WTC11 (cell line): Measurements from ENCODE around the gene IRS1. TPM values are rescaled to one million over a fixed set of nuclear protein-coding genes. Genes with fewer than 3 reads are reported as not detected.

Experiments used
- AR ChIP-seq: fragments of 250-450 bp; sonication (Bioruptor Pico); IDR thresholded peaks from 2 replicates; pipeline ENCODE4 v1.9.0; 2021; ENCODE audit warnings: mild to moderate bottlenecking
- CBFB ChIP-seq: sonication (generic); formaldehyde crosslinking; IDR thresholded peaks from 2 replicates; pipeline ENCODE4 v1.8.1; 2022; ENCODE audit warnings: mild to moderate bottlenecking, low read depth, missing genetic modification reagents
- E2F4 ChIP-seq: sonication (generic); formaldehyde crosslinking; IDR thresholded peaks from 2 replicates; pipeline ENCODE4 v1.8.1; 2022; ENCODE audit warnings: low read depth, mild to moderate bottlenecking, moderate library complexity, missing genetic modification reagents, borderline replicate concordance
- E2F5 ChIP-seq: sonication (generic); formaldehyde crosslinking; IDR thresholded peaks from 2 replicates; pipeline ENCODE4 v1.8.1; 2022; ENCODE audit warnings: mild to moderate bottlenecking, moderate library complexity, missing genetic modification reagents
- EMX1 ChIP-seq: fragments of 250-450 bp; sonication (Bioruptor Pico); IDR thresholded peaks from 2 replicates; pipeline ENCODE4 v1.8.0; 2021; ENCODE audit warnings: mild to moderate bottlenecking
- FOXP4 ChIP-seq: sonication (generic); formaldehyde crosslinking; IDR thresholded peaks from 2 replicates; pipeline ENCODE4 v1.8.0; 2022; ENCODE audit warnings: mild to moderate bottlenecking, missing genetic modification reagents
- HMGXB4 ChIP-seq: sonication (generic); formaldehyde crosslinking; IDR thresholded peaks from 2 replicates; pipeline ENCODE4 v1.8.1; 2023; ENCODE audit warnings: mild to moderate bottlenecking, moderate library complexity, missing genetic modification reagents
- IRF1 ChIP-seq: sonication (generic); formaldehyde crosslinking; IDR thresholded peaks from 2 replicates; pipeline ENCODE4 v1.8.0; 2023; ENCODE audit warnings: missing genetic modification reagents
- JUN ChIP-seq: sonication (generic); formaldehyde crosslinking; IDR thresholded peaks from 2 replicates; pipeline ENCODE4 v1.8.0; 2023; ENCODE audit warnings: mild to moderate bottlenecking, missing genetic modification reagents
- PRDM15 ChIP-seq: sonication (generic); formaldehyde crosslinking; IDR thresholded peaks from 2 replicates; pipeline ENCODE4 v1.8.0; 2022; ENCODE audit warnings: missing genetic modification reagents
- RELA ChIP-seq: sonication (generic); formaldehyde crosslinking; IDR thresholded peaks from 2 replicates; pipeline ENCODE4 v1.8.1; 2022; ENCODE audit warnings: missing genetic modification reagents, mild to moderate bottlenecking, borderline replicate concordance
- SP1 ChIP-seq: sonication (generic); formaldehyde crosslinking; conservative IDR thresholded peaks from 2 replicates; pipeline ENCODE4 v1.8.1; 2022; ENCODE audit warnings: missing genetic modification reagents
- TEAD4 ChIP-seq: sonication (generic); formaldehyde crosslinking; IDR thresholded peaks from 2 replicates; pipeline ENCODE4 v1.8.0; 2022; ENCODE audit warnings: mild to moderate bottlenecking, missing genetic modification reagents
- ZBTB21 ChIP-seq: sonication (generic); formaldehyde crosslinking; IDR thresholded peaks from 2 replicates; pipeline ENCODE4 v1.8.1; 2023; ENCODE audit warnings: mild to moderate bottlenecking, missing genetic modification reagents, borderline replicate concordance
- ZMAT4 ChIP-seq: fragments of 250-450 bp; sonication (Bioruptor Pico); IDR thresholded peaks from 2 replicates; pipeline ENCODE4 v1.9.0; 2021; ENCODE audit warnings: mild to moderate bottlenecking
- ZNF232 ChIP-seq: sonication (generic); formaldehyde crosslinking; IDR thresholded peaks from 2 replicates; pipeline ENCODE4 v1.8.0; 2022; ENCODE audit warnings: mild to moderate bottlenecking, missing genetic modification reagents
- ZNF396 ChIP-seq: fragments of 250-450 bp; sonication (Bioruptor Pico); IDR thresholded peaks from 2 replicates; pipeline ENCODE4 v1.8.0; 2021; ENCODE audit warnings: mild to moderate bottlenecking, moderate library complexity, borderline replicate concordance
- ZSCAN18 ChIP-seq: fragments of 250-450 bp; sonication (Bioruptor Pico); IDR thresholded peaks from 2 replicates; pipeline ENCODE4 v2.1.2; 2022; ENCODE audit warnings: mild to moderate bottlenecking, moderate library complexity
- total RNA-seq: library from RNA; stranded (reverse); gene quantifications from 3 replicates; pipeline ENCODE4 v1.2.3, GENCODE V29; 2021

The IRS1 gene
- total RNA-seq, 1 experiment from 2014 or later: 22.9 TPM

- TF ChIP-seq ZBTB21 (CRISPR knock-in tag) (peak; percentile 98), EMX1 (no peak), ZSCAN18 (CRISPR knock-in tag) (no peak), IRF1 (CRISPR knock-in tag) (peak; percentile 98), CBFB (CRISPR knock-in tag) (peak; percentile 98), AR (CRISPR knock-in tag) (no peak), HMGXB4 (peak; percentile 90; the same call in 1 of the 2 replicates), SP1 (CRISPR knock-in tag) (peak; percentile 74), JUN (CRISPR knock-in tag) (peak; percentile 96), ZNF232 (peak; percentile 99), ZNF396 (no peak), FOXP4 (CRISPR knock-in tag) (peak; percentile 99), TEAD4 (CRISPR knock-in tag) (peak; percentile 96), E2F5 (CRISPR knock-in tag) (peak; percentile 93), E2F4 (CRISPR knock-in tag) (peak; percentile 86), PRDM15 (CRISPR knock-in tag) (peak; percentile 68), RELA (CRISPR knock-in tag) (peak; percentile 98), ZMAT4 (CRISPR knock-in tag) (no peak)
Measured at GRCh38 chr2:226835796-226836547, 36.4 kb upstream of the IRS1 start, which contains the start of gene RHBDD1 (continued).
